GM23338 (cell line): ENCODE data around the gene DNAJC27. TPM values are rescaled to one million over a fixed set of nuclear protein-coding genes. Genes with fewer than 3 reads are reported as not detected.

ENCODE experiments used
- ATAC-seq: fragments of 200-7000 bp; cut with Tn5 transposase; 3 replicates; pipeline ENCODE4 v1.9.1; 2020
- DNase-seq: peaks from one replicate; pipeline ENCODE4 v3.0.0-alpha.2; 2015; ENCODE audit warnings: low spot score
- H2AFZ ChIP-seq: fragments of 200-600 bp; sonication (generic); 2 replicates; pipeline ENCODE4 v1.8.0; 2016; ENCODE audit warnings: antibody characterized with exemption, mild to moderate bottlenecking, moderate library complexity
- H3F3A ChIP-seq: fragments of 200-600 bp; sonication (generic); replicated peaks from 2 replicates; pipeline ENCODE4 v1.8.0; 2017; ENCODE audit warnings: antibody characterized with exemption, mixed run types, low read depth
- H3K27ac ChIP-seq: fragments of 200-600 bp; sonication (generic); 2 replicates; pipeline ENCODE4 v1.6.1; 2016; ENCODE audit warnings: low read depth
- H3K27me3 ChIP-seq: fragments of 200-600 bp; sonication (generic); 2 replicates; pipeline ENCODE4 v1.8.0; 2016; ENCODE audit warnings: mild to moderate bottlenecking, mixed run types, moderate library complexity; ENCODE audit not compliant: insufficient read depth
- H3K36me3 ChIP-seq: fragments of 200-600 bp; sonication (generic); 2 replicates; pipeline ENCODE4 v1.8.0; 2016; ENCODE audit warnings: mild to moderate bottlenecking; ENCODE audit not compliant: insufficient read depth
- H3K4me1 ChIP-seq: fragments of 200-600 bp; sonication (generic); 2 replicates; pipeline ENCODE4 v1.8.0; 2016; ENCODE audit warnings: mild to moderate bottlenecking, moderate library complexity; ENCODE audit not compliant: insufficient read depth
- H3K4me2 ChIP-seq: fragments of 200-600 bp; sonication (generic); 2 replicates; pipeline ENCODE4 v1.7.1; 2017; ENCODE audit warnings: mixed run types
- H3K4me3 ChIP-seq: fragments of 200-600 bp; sonication (generic); 2 replicates; pipeline ENCODE4 v1.6.1; 2016; ENCODE audit warnings: mixed run types
- H3K79me2 ChIP-seq: fragments of 200-600 bp; sonication (generic); replicated peaks from 2 replicates; pipeline ENCODE4 v1.8.0; 2017; ENCODE audit warnings: mild to moderate bottlenecking; ENCODE audit not compliant: insufficient read depth
- H3K9me2 ChIP-seq: fragments of 200-600 bp; sonication (generic); 2 replicates; pipeline ENCODE4 v1.8.0; 2017; ENCODE audit not compliant: insufficient read depth
- H4K20me1 ChIP-seq: fragments of 200-600 bp; sonication (generic); replicated peaks from 2 replicates; pipeline ENCODE4 v1.8.0; 2017; ENCODE audit warnings: mild to moderate bottlenecking; ENCODE audit not compliant: insufficient read depth
- H3K27ac Mint-ChIP-seq: 2 replicates; pipeline ENCODE4 v1.8.0; 2020; ENCODE audit warnings: inconsistent platforms, mild to moderate bottlenecking, moderate library complexity, mixed read lengths
- H3K27me3 Mint-ChIP-seq: 3 replicates; pipeline ENCODE4 v1.8.0; 2022; ENCODE audit warnings: low read depth, mild to moderate bottlenecking, moderate library complexity, mixed read lengths, inconsistent platforms; ENCODE audit not compliant: insufficient read depth, poor library complexity
- H3K36me3 Mint-ChIP-seq: 3 replicates; pipeline ENCODE4 v1.8.0; 2021; ENCODE audit warnings: low read depth, mild to moderate bottlenecking, inconsistent platforms, moderate library complexity, mixed read lengths
- H3K4me1 Mint-ChIP-seq: 3 replicates; pipeline ENCODE4 v1.8.0; 2020; ENCODE audit warnings: mild to moderate bottlenecking, inconsistent platforms, mixed read lengths
- H3K4me3 Mint-ChIP-seq: 3 replicates; pipeline ENCODE4 v1.8.0; 2021; ENCODE audit warnings: moderate library complexity, mild to moderate bottlenecking, inconsistent platforms, mixed read lengths
- H3K9me3 Mint-ChIP-seq: 3 replicates; pipeline ENCODE4 v1.8.0; 2020; ENCODE audit warnings: moderate library complexity, mild to moderate bottlenecking, inconsistent platforms, mixed read lengths
- CREB1 ChIP-seq: fragments of 250-450 bp; sonication (Bioruptor Pico); IDR thresholded peaks from 2 replicates; pipeline ENCODE4 v1.5.0; 2020; ENCODE audit warnings: low read depth, mild to moderate bottlenecking, moderate library complexity
- EZH2 ChIP-seq: fragments of 200-600 bp; sonication (generic); IDR thresholded peaks from one replicate; pipeline ENCODE4 v1.8.0; 2017; ENCODE audit warnings: antibody characterized with exemption, mild to moderate bottlenecking, low read depth; ENCODE audit not compliant: unreplicated experiment
- EZH2phosphoT487 ChIP-seq: fragments of 200-600 bp; sonication (generic); IDR thresholded peaks from one replicate; pipeline ENCODE4 v1.8.1; 2018; ENCODE audit warnings: antibody characterized with exemption; ENCODE audit not compliant: unreplicated experiment
- NANOG ChIP-seq: IDR thresholded peaks from 2 replicates; pipeline ENCODE4 v1.6.1; 2016; ENCODE audit warnings: antibody characterized with exemption, borderline replicate concordance
- POLR2AphosphoS5 ChIP-seq: IDR thresholded peaks from 2 replicates; pipeline ENCODE4 v1.6.1; 2016; ENCODE audit warnings: antibody characterized with exemption, low read depth
- ZNF114 ChIP-seq: fragments of 250-450 bp; sonication (Bioruptor Pico); IDR thresholded peaks from 2 replicates; pipeline ENCODE4 v1.5.0; 2020; ENCODE audit warnings: mild to moderate bottlenecking, moderate library complexity
- ZNF331 ChIP-seq: fragments of 250-450 bp; sonication (Bioruptor Pico); IDR thresholded peaks from 2 replicates; pipeline ENCODE4 v1.5.0; 2020; ENCODE audit warnings: low read depth, mild to moderate bottlenecking, moderate library complexity
- polyA plus RNA-seq: library from polyadenylated mRNA; unstranded; fragments of >200 nt; fragmentation: Nextera tagmentation; extraction: Ambion mirVana; gene quantifications from 2 replicates; pipeline ENCODE4 v1.2.1, GENCODE V29; 2016
- total RNA-seq: library from RNA; depleted of rRNA; stranded (reverse); fragments of >200 nt; shearing (Covaris generic); gene quantifications from 2 replicates; pipeline ENCODE4 v1.2.3, GENCODE V29; 2014
- TF ChIP-seq, protein P1 (sequence below): IDR thresholded peaks from one replicate; pipeline ENCODE4 v1.6.1; 2018; ENCODE audit warnings: antibody characterized with exemption; ENCODE audit not compliant: unreplicated experiment
- TF ChIP-seq, protein P2 (sequence below): IDR thresholded peaks from 2 replicates; pipeline ENCODE4 v1.6.1; 2016; ENCODE audit warnings: antibody characterized with exemption

DNAJC27 gene
- total and polyA plus RNA-seq, 2 experiments from 2014 or later: 2.4 to 2.6 TPM

DNA sequence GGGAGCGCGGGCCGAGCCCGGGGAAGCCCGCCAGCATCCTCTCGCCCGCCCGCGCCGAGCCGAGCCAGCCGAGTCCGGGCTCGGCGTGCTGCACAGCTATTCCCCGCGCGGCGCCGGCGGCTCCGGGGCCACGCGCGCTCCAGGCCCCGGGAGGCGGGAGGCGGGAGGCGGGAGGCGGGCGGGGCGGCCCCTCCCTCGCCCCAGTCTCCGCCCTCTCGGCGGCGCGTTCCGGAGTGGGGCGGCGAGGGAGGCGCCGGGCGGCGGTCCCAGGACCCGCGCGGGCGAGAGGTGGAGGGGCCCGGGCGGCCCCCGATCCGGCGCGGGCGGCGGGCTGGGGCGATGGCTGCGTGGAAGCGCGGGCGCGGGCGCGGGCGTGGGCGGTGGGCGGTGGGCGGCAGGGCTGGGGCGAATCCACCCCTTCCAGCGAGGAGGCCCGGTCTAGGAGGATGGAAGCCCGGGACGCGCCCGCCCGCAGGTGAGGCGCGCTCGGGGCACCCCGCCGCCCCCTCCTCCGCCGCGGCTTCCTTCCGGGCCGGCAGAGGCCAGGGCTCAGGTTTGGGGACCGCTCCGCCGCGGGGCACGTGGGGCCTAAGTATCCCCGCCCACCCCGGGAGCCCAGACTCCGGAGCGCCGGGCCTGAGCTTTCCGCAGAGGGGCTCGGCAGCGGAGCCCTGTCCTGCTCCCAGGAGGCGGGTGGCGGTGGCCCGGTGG is 51.5 kb downstream of the DNAJC27 start, which contains the start of gene ADCY3 (continued):
- TF ChIP-seq, protein P1, sequence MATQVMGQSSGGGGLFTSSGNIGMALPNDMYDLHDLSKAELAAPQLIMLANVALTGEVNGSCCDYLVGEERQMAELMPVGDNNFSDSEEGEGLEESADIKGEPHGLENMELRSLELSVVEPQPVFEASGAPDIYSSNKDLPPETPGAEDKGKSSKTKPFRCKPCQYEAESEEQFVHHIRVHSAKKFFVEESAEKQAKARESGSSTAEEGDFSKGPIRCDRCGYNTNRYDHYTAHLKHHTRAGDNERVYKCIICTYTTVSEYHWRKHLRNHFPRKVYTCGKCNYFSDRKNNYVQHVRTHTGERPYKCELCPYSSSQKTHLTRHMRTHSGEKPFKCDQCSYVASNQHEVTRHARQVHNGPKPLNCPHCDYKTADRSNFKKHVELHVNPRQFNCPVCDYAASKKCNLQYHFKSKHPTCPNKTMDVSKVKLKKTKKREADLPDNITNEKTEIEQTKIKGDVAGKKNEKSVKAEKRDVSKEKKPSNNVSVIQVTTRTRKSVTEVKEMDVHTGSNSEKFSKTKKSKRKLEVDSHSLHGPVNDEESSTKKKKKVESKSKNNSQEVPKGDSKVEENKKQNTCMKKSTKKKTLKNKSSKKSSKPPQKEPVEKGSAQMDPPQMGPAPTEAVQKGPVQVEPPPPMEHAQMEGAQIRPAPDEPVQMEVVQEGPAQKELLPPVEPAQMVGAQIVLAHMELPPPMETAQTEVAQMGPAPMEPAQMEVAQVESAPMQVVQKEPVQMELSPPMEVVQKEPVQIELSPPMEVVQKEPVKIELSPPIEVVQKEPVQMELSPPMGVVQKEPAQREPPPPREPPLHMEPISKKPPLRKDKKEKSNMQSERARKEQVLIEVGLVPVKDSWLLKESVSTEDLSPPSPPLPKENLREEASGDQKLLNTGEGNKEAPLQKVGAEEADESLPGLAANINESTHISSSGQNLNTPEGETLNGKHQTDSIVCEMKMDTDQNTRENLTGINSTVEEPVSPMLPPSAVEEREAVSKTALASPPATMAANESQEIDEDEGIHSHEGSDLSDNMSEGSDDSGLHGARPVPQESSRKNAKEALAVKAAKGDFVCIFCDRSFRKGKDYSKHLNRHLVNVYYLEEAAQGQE: no peak
- TF ChIP-seq, protein P2, sequence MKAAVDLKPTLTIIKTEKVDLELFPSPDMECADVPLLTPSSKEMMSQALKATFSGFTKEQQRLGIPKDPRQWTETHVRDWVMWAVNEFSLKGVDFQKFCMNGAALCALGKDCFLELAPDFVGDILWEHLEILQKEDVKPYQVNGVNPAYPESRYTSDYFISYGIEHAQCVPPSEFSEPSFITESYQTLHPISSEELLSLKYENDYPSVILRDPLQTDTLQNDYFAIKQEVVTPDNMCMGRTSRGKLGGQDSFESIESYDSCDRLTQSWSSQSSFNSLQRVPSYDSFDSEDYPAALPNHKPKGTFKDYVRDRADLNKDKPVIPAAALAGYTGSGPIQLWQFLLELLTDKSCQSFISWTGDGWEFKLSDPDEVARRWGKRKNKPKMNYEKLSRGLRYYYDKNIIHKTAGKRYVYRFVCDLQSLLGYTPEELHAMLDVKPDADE: no peak
- TF ChIP-seq NANOG (no peak), ZNF331 (CRISPR knock-in tag) (no peak), ZNF114 (CRISPR knock-in tag) (no peak)

DNA sequence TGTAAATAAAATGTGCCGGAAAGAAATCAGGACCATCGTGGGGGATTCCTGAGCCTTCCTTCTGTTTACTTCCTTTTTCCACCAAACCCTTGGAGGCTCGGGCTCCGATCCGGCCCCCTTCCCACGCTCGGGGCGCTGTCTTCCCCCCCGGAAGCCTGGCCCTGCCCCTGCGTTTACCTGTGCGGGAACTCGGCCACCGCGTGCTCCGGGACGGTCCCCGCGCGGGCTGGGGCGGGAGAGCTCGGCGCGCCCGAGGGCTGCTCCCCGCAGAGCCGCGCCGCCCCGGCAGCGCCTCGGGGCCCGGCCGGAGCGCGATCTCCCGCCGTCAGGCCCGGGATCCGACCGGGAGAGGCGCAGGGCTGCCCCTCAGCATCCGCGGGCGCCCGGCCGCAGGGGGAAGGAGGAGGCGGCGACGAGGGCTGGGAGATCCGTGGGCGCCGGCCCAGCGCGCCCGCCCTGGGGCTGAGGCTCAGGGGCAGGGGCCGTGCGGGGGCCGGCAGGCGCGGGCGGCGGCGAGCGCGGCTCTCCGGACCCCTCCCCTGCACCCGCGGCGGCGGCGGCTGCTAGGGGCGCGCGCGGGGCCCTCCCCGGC is 52.2 kb downstream of the DNAJC27 start:
- Histone ChIP-seq H4K20me1 (peaks cover 11% of the 10 kb centered on the region; the same call in 1 of the 2 replicates), H3K4me1 (peaks cover 3% of the 10 kb centered on the region; the same call in 1 of the 2 replicates), H3K9me2 (no peaks in the 10 kb centered on the region), H3K27me3 (no peaks in the 10 kb centered on the region), H3K79me2 (peaks cover 8% of the 10 kb centered on the region; the same call in 1 of the 2 replicates), H3K4me2 (peak overlapping the region; percentile 89), H2AFZ (peak overlapping the region; percentile 90), H3K36me3 (no peaks in the 10 kb centered on the region), H3K27ac (no peak overlapping the region), H3K4me3 (peak overlapping the region; percentile 71), H3F3A (peaks cover 4% of the 10 kb centered on the region; the same call in 1 of the 2 replicates)
- DNase-seq: peak; percentile 50
- Mint-ChIP-seq H3K4me1 (peaks cover 26% of the 10 kb centered on the region), H3K27me3 (peaks cover 8% of the 10 kb centered on the region), H3K27ac (no peak overlapping the region; the same call in 1 of the 2 replicates), H3K9me3 (0 out of 3 replicates have a peak, but pooled peaks cover 3% of the 10 kb centered on the region), H3K36me3 (peaks cover 8% of the 10 kb centered on the region; the same call in 1 of the 3 replicates), H3K4me3 (peak overlapping the region; percentile 77)
- ATAC-seq: peak; percentile 27
- TF ChIP-seq EZH2 (no peak), POLR2AphosphoS5 (no peak), EZH2phosphoT487 (no peak), NANOG (no peak), CREB1 (CRISPR knock-in tag) (no peak)
- TF ChIP-seq, protein P1: no peak
